ENCODE results near the gene ARHGEF1. TPM values are rescaled to one million over a fixed set of nuclear protein-coding genes. Genes with fewer than 3 reads are reported as not detected.
A peak's percentile ranks its signal among the peaks of the same experiment; 100 is the strongest.

The ARHGEF1 gene
- polyA plus RNA-seq, 1 donor (not counting 4 experiments of a cell fraction or from before 2014, with no cell fraction given), result 30.5 TPM

GRCh38 chr19:41929536-41930071 is 46.6 kb downstream of the ARHGEF1 start:
- FAIRE-seq, result no peak
- no peak overlapping the region for H3K9ac ChIP-seq (ENCODE audit: control insufficient read depth, extremely low read depth, insufficient read depth, low read length)

GRCh38 chr19:41930322-41930722 is 47.3 kb downstream of the ARHGEF1 start:
- Histone ChIP-seq H3K9ac (ENCODE audit: control insufficient read depth, extremely low read depth, insufficient read depth, low read length) (no peak overlapping the region), H3K4me3 (ENCODE audit: control insufficient read depth in 2 of 3, extremely low read depth in 1 of 3, insufficient read depth in 2 of 3, low read depth in 1 of 3, low read length in 3 of 3) (no peak overlapping the region), H2AFZ (ENCODE audit: control insufficient read depth, low read length) (no peak overlapping the region), H3K9me3 (ENCODE audit: control insufficient read depth, low read depth, low read length) (no peaks in the 10 kb centered on the region), H3K27me3 (ENCODE audit: control insufficient read depth, extremely low read depth, insufficient read depth, low read length) (peaks cover 93% of the 10 kb centered on the region), H3K4me2 (ENCODE audit: control insufficient read depth, extremely low read depth, insufficient read depth, low read depth, low read length) (no peak overlapping the region), H3K36me3 (ENCODE audit: control insufficient read depth in 2 of 2, extremely low read depth in 1 of 2, insufficient read depth in 2 of 2, low read length in 2 of 2) (no peaks in the 10 kb centered on the region), H3K27ac (ENCODE audit: control insufficient read depth, insufficient read depth, low read length) (no peak overlapping the region), H3K79me2 (ENCODE audit: control insufficient read depth, insufficient read depth, low read length) (no peaks in the 10 kb centered on the region), H4K20me1 (ENCODE audit: control insufficient read depth, extremely low read depth, insufficient read depth, low read length) (peaks cover 2% of the 10 kb centered on the region), H3K4me1 (ENCODE audit: control insufficient read depth, extremely low read depth, insufficient read depth, low read length) (peaks cover 9% of the 10 kb centered on the region), H3K9me1 (ENCODE audit: control insufficient read depth, extremely low read depth, insufficient read depth, low read length) (no peaks in the 10 kb centered on the region)
- TF ChIP-seq, protein P1, sequence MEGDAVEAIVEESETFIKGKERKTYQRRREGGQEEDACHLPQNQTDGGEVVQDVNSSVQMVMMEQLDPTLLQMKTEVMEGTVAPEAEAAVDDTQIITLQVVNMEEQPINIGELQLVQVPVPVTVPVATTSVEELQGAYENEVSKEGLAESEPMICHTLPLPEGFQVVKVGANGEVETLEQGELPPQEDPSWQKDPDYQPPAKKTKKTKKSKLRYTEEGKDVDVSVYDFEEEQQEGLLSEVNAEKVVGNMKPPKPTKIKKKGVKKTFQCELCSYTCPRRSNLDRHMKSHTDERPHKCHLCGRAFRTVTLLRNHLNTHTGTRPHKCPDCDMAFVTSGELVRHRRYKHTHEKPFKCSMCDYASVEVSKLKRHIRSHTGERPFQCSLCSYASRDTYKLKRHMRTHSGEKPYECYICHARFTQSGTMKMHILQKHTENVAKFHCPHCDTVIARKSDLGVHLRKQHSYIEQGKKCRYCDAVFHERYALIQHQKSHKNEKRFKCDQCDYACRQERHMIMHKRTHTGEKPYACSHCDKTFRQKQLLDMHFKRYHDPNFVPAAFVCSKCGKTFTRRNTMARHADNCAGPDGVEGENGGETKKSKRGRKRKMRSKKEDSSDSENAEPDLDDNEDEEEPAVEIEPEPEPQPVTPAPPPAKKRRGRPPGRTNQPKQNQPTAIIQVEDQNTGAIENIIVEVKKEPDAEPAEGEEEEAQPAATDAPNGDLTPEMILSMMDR (optimal IDR thresholded peaks at IDR 0.05 in 1 of 3, IDR thresholded peaks at IDR 0.05 in 1 of 3, conservative IDR thresholded peaks at IDR 0.05 in 1 of 3; ENCODE audit: extremely low read depth in 1 of 3, insufficient read depth in 2 of 3, low read length in 3 of 3), result no peak
- no peak for TF ChIP-seq EZH2 (IDR thresholded peaks at IDR 0.05; ENCODE audit: low read length)
- FAIRE-seq (no peak), DNase-seq (ENCODE audit: low read depth, low spot score) (no peak)
- dilution Hi-C loops (cut with MboI; ENCODE audit: extremely low pct_ligation_motif_present, low sequenced_read_pairs), result no loop called here

More at GRCh38 chr19:41929536-41930071, 46.6 kb downstream of the ARHGEF1 start:
- TF ChIP-seq EZH2 (IDR thresholded peaks at IDR 0.05; ENCODE audit: low read length), result peak; percentile 58
- TF ChIP-seq, protein P1 (optimal IDR thresholded peaks at IDR 0.05 in 1 of 3, IDR thresholded peaks at IDR 0.05 in 1 of 3, conservative IDR thresholded peaks at IDR 0.05 in 1 of 3; ENCODE audit: extremely low read depth in 1 of 3, insufficient read depth in 2 of 3, low read length in 3 of 3), result no peak
- no peak overlapping the region for H3K27ac ChIP-seq (ENCODE audit: control insufficient read depth, insufficient read depth, low read length)
- no peaks in the 10 kb centered on the region for H3K9me3 ChIP-seq (ENCODE audit: control insufficient read depth, low read depth, low read length)
- H3K4me3 ChIP-seq (ENCODE audit: control insufficient read depth in 2 of 3, extremely low read depth in 1 of 3, insufficient read depth in 2 of 3, low read depth in 1 of 3, low read length in 3 of 3), result no peak overlapping the region
- H3K79me2 ChIP-seq (ENCODE audit: control insufficient read depth, insufficient read depth, low read length), result no peaks in the 10 kb centered on the region
- peaks cover 5% of the 10 kb centered on the region for H4K20me1 ChIP-seq (ENCODE audit: control insufficient read depth, extremely low read depth, insufficient read depth, low read length)
- dilution Hi-C loops (cut with MboI; ENCODE audit: extremely low pct_ligation_motif_present, low sequenced_read_pairs), result no loop called here
- peaks cover 96% of the 10 kb centered on the region for H3K27me3 ChIP-seq (ENCODE audit: control insufficient read depth, extremely low read depth, insufficient read depth, low read length)
- H3K4me1 ChIP-seq (ENCODE audit: control insufficient read depth, extremely low read depth, insufficient read depth, low read length), result peaks cover 6% of the 10 kb centered on the region
- H2AFZ ChIP-seq (ENCODE audit: control insufficient read depth, low read length), result no peak overlapping the region
- no peak overlapping the region for H3K4me2 ChIP-seq (ENCODE audit: control insufficient read depth, extremely low read depth, insufficient read depth, low read depth, low read length)
- H3K9me1 ChIP-seq (ENCODE audit: control insufficient read depth, extremely low read depth, insufficient read depth, low read length), result no peaks in the 10 kb centered on the region
- no peaks in the 10 kb centered on the region for H3K36me3 ChIP-seq (ENCODE audit: control insufficient read depth in 2 of 2, extremely low read depth in 1 of 2, insufficient read depth in 2 of 2, low read length in 2 of 2)
- no peak for DNase-seq (ENCODE audit: low read depth, low spot score)
